Glutamatergic neuron (in vitro differentiated cells): ENCODE data around the gene DLG2. TPM values are rescaled to one million over a fixed set of nuclear protein-coding genes. Genes with fewer than 3 reads are reported as not detected.

Source experiments
- DNase-seq: peaks from one replicate; pipeline ENCODE4 v3.0.0; 2022
- H3K27ac Mint-ChIP-seq: one replicate; pipeline ENCODE4 v1.8.0; 2020; ENCODE audit warnings: mild to moderate bottlenecking, mixed read lengths, inconsistent platforms; ENCODE audit not compliant: unreplicated experiment
- H3K27me3 Mint-ChIP-seq: one replicate; pipeline ENCODE4 v1.8.0; 2020; ENCODE audit warnings: mild to moderate bottlenecking, moderate library complexity, mixed read lengths, inconsistent platforms; ENCODE audit not compliant: unreplicated experiment
- H3K36me3 Mint-ChIP-seq: one replicate; pipeline ENCODE4 v1.8.0; 2020; ENCODE audit warnings: mild to moderate bottlenecking, mixed read lengths, inconsistent platforms; ENCODE audit not compliant: unreplicated experiment
- H3K4me1 Mint-ChIP-seq: one replicate; pipeline ENCODE4 v1.8.0; 2020; ENCODE audit warnings: mild to moderate bottlenecking, low read depth, mixed read lengths, inconsistent platforms; ENCODE audit not compliant: unreplicated experiment
- H3K4me3 Mint-ChIP-seq: one replicate; pipeline ENCODE4 v1.8.0; 2020; ENCODE audit warnings: mild to moderate bottlenecking, mixed read lengths, inconsistent platforms; ENCODE audit not compliant: unreplicated experiment
- H3K9me3 Mint-ChIP-seq: one replicate; pipeline ENCODE4 v1.8.0; 2020; ENCODE audit warnings: mild to moderate bottlenecking, moderate library complexity, mixed read lengths, inconsistent platforms; ENCODE audit not compliant: unreplicated experiment
- CTCF ChIP-seq: fragments of 200-600 bp; sonication (generic); IDR thresholded peaks from one replicate; pipeline ENCODE4 v1.5.0; 2021; ENCODE audit not compliant: partially characterized antibody, unreplicated experiment
- total RNA-seq: library from RNA; stranded (reverse); fragmentation: NEBNext Ultra II Directional; extraction: Animal tissue kit (Norgen Biotek cat#: 25700); gene quantifications from one replicate; pipeline ENCODE4 v1.2.1, GENCODE V29; 2021; ENCODE audit not compliant: unreplicated experiment

The DLG2 gene
- total RNA-seq, 1 donor from 2014 or later = 2.9 TPM

- no peak for TF ChIP-seq CTCF
- Mint-ChIP-seq H3K9me3 (no peaks in the 10 kb centered on the region), H3K4me3 (no peak overlapping the region), H3K27ac (no peak overlapping the region), H3K4me1 (no peaks in the 10 kb centered on the region), H3K36me3 (no peaks in the 10 kb centered on the region), H3K27me3 (no peaks in the 10 kb centered on the region)
- no peak for DNase-seq
These were observed 1605.9 kb downstream of the DLG2 start for GRCh38 chr11:84021291-84021690.

GRCh38 chr11:84019571-84020194 lies 1607.5 kb downstream of the DLG2 start:
- H3K4me3 Mint-ChIP-seq = no peak overlapping the region
- H3K36me3 Mint-ChIP-seq = no peaks in the 10 kb centered on the region
- no peak for DNase-seq
- H3K27ac Mint-ChIP-seq = no peak overlapping the region
- no peaks in the 10 kb centered on the region for H3K27me3 Mint-ChIP-seq
- no peak for TF ChIP-seq CTCF
- H3K4me1 Mint-ChIP-seq = no peaks in the 10 kb centered on the region
- H3K9me3 Mint-ChIP-seq = no peaks in the 10 kb centered on the region

- no peaks in the 10 kb centered on the region for H3K36me3 Mint-ChIP-seq
- DNase-seq = no peak
- no peaks in the 10 kb centered on the region for H3K27me3 Mint-ChIP-seq
- no peak for TF ChIP-seq CTCF
- H3K27ac Mint-ChIP-seq = no peak overlapping the region
- no peaks in the 10 kb centered on the region for H3K4me1 Mint-ChIP-seq
- H3K9me3 Mint-ChIP-seq = no peaks in the 10 kb centered on the region
- H3K4me3 Mint-ChIP-seq = no peak overlapping the region
These were observed 1612.6 kb downstream of the DLG2 start for GRCh38 chr11:84014539-84014938.

- TF ChIP-seq CTCF = no peak
- H3K9me3 Mint-ChIP-seq = no peaks in the 10 kb centered on the region
- no peak overlapping the region for H3K4me3 Mint-ChIP-seq
- no peaks in the 10 kb centered on the region for H3K36me3 Mint-ChIP-seq
- DNase-seq = no peak
- H3K27me3 Mint-ChIP-seq = no peaks in the 10 kb centered on the region
- H3K4me1 Mint-ChIP-seq = no peaks in the 10 kb centered on the region
- no peak overlapping the region for H3K27ac Mint-ChIP-seq
These were observed 1614.8 kb downstream of the DLG2 start for GRCh38 chr11:84012171-84012826.

GRCh38 chr11:84003181-84003580 lies 1624.0 kb downstream of the DLG2 start:
- no peak for DNase-seq
- H3K36me3 Mint-ChIP-seq = peaks cover 45% of the 10 kb centered on the region
- no peak for TF ChIP-seq CTCF
- no peaks in the 10 kb centered on the region for H3K4me1 Mint-ChIP-seq
- H3K27ac Mint-ChIP-seq = no peak overlapping the region
- no peaks in the 10 kb centered on the region for H3K27me3 Mint-ChIP-seq
- H3K4me3 Mint-ChIP-seq = no peak overlapping the region
- H3K9me3 Mint-ChIP-seq = peaks cover 7% of the 10 kb centered on the region
